Ishikawa (cell line): ENCODE measurements around the gene FHOD1.

Source experiments
- CEBPB ChIP-seq: IDR thresholded peaks from 2 replicates; pipeline ENCODE4 v1.6.1; 2012
- CREB1 ChIP-seq: IDR thresholded peaks from 2 replicates; pipeline ENCODE4 v1.6.1; 2012; ENCODE audit warnings: low read depth
- EGR1 ChIP-seq: IDR thresholded peaks from 2 replicates; pipeline ENCODE4 v1.6.1; 2012
- EP300 ChIP-seq: IDR thresholded peaks from 2 replicates; pipeline ENCODE4 v1.6.1; 2012; ENCODE audit warnings: borderline replicate concordance
- FOXM1 ChIP-seq: IDR thresholded peaks from 2 replicates; pipeline ENCODE4 v1.6.1; 2012; ENCODE audit warnings: low read depth, borderline replicate concordance
- MAX ChIP-seq: IDR thresholded peaks from 2 replicates; pipeline ENCODE4 v1.6.1; 2012
- NFIC ChIP-seq: IDR thresholded peaks from 2 replicates; pipeline ENCODE4 v1.6.1; 2012
- RAD21 ChIP-seq: IDR thresholded peaks from 2 replicates; pipeline ENCODE4 v1.6.1; 2012; ENCODE audit warnings: low read depth
- REST ChIP-seq: IDR thresholded peaks from 2 replicates; pipeline ENCODE4 v1.6.1; 2012; ENCODE audit warnings: low read depth, mild to moderate bottlenecking
- TAF1 ChIP-seq: IDR thresholded peaks from 2 replicates; pipeline ENCODE4 v1.6.1; 2012; ENCODE audit warnings: low read depth, mild to moderate bottlenecking
- TCF12 ChIP-seq: IDR thresholded peaks from 2 replicates; pipeline ENCODE4 v1.6.1; 2012; ENCODE audit warnings: low read depth
- TEAD4 ChIP-seq: IDR thresholded peaks from 2 replicates; pipeline ENCODE4 v1.6.1; 2012
- USF1 ChIP-seq: IDR thresholded peaks from 2 replicates; pipeline ENCODE4 v1.6.1; 2012
- YY1 ChIP-seq: IDR thresholded peaks from 2 replicates; pipeline ENCODE4 v1.6.1; 2012; ENCODE audit warnings: low read depth
- ZBTB7A ChIP-seq: IDR thresholded peaks from 2 replicates; pipeline ENCODE4 v1.6.1; 2012; ENCODE audit warnings: low read depth

The FHOD1 gene

GRCh38 chr16:67229906-67230808, 17.1 kb downstream of the FHOD1 start:
- TF ChIP-seq EP300 (no peak), REST (no peak), TAF1 (no peak), CREB1 (no peak), MAX (no peak), TEAD4 (no peak), TCF12 (no peak), YY1 (no peak), ZBTB7A (no peak), USF1 (no peak), EGR1 (no peak), RAD21 (no peak), CEBPB (no peak), NFIC (no peak), FOXM1 (no peak)

- no peak for TF ChIP-seq FOXM1
- TF ChIP-seq REST = no peak
- TF ChIP-seq TAF1 = no peak
- no peak for TF ChIP-seq ZBTB7A
- TF ChIP-seq CREB1 = no peak
- TF ChIP-seq TCF12 = no peak
- TF ChIP-seq TEAD4 = no peak
- no peak for TF ChIP-seq YY1
- TF ChIP-seq CEBPB = no peak
- TF ChIP-seq USF1 = no peak
- TF ChIP-seq EP300 = no peak
- TF ChIP-seq EGR1 = no peak
- no peak for TF ChIP-seq MAX
Observed at GRCh38 chr16:67228905-67229304, 18.4 kb downstream of the FHOD1 start.

- TF ChIP-seq NFIC (no peak), EGR1 (no peak)
Observed at GRCh38 chr16:67228034-67228785, 19.1 kb downstream of the FHOD1 start.

- TF ChIP-seq REST (no peak), YY1 (no peak), RAD21 (no peak), CEBPB (no peak), EP300 (no peak), FOXM1 (no peak), TCF12 (no peak), TEAD4 (no peak), EGR1 (no peak), USF1 (no peak), ZBTB7A (no peak), MAX (no peak), NFIC (no peak)
Observed at GRCh38 chr16:67227567-67227921, 19.7 kb downstream of the FHOD1 start.
